Panc1 (cell line): ENCODE results near the gene RANBP3.

Source experiments
- CTCF ChIP-seq: fragments of 450-650 bp; IDR thresholded peaks from 2 replicates; pipeline ENCODE4 v1.5.1; 2017; ENCODE audit warnings: mild to moderate bottlenecking
- POLR2AphosphoS5 ChIP-seq: IDR thresholded peaks from 2 replicates; pipeline ENCODE4 v1.6.1; 2012; ENCODE audit warnings: mild to moderate bottlenecking, low read depth, low read length, moderate library complexity

- TF ChIP-seq CTCF (no peak), POLR2AphosphoS5 (no peak)
Observed at GRCh38 chr19:5917431-5918107, 60.4 kb downstream of the RANBP3 start.
